GM19372 (cell line): ENCODE results near the gene SOX6.
"Not testable (repeated sequence)": the region's sequence is repeated elsewhere in the genome, so short reads cannot be mapped to it uniquely, and the experiment has no call there.

ENCODE experiments used
- ATAC-seq: cut with Tn5 transposase; IDR thresholded peaks from one replicate; pipeline ENCODE4 v1.9.1; 2021; ENCODE audit warnings: mild to moderate bottlenecking, low read depth, moderate library complexity; ENCODE audit not compliant: unreplicated experiment

Gene SOX6

GRCh38 chr11:16078936-16079335, 277.4 kb downstream of the SOX6 start:
- ATAC-seq = no peak

GRCh38 chr11:16070573-16070972, 285.8 kb downstream of the SOX6 start:
- ATAC-seq = no peak

GRCh38 chr11:16067268-16067667, 289.1 kb downstream of the SOX6 start:
- not testable (repeated sequence) for ATAC-seq

GRCh38 chr11:16059332-16059731, 297.0 kb downstream of the SOX6 start:
- no peak for ATAC-seq

- ATAC-seq = no peak
Measured at GRCh38 chr11:16058671-16059070, 297.7 kb downstream of the SOX6 start.

GRCh38 chr11:16052750-16053149, 303.6 kb downstream of the SOX6 start:
- ATAC-seq = no peak

- no peak for ATAC-seq
Measured at GRCh38 chr11:16049611-16050010, 306.7 kb downstream of the SOX6 start.

- ATAC-seq = no peak
Measured at GRCh38 chr11:16047073-16047472, 309.3 kb downstream of the SOX6 start.

GRCh38 chr11:16043617-16044016, 312.7 kb downstream of the SOX6 start:
- no peak for ATAC-seq

- no peak for ATAC-seq
Measured at GRCh38 chr11:16041207-16041606, 315.1 kb downstream of the SOX6 start.

GRCh38 chr11:16040151-16040550, 316.2 kb downstream of the SOX6 start:
- ATAC-seq = no peak

GRCh38 chr11:16037179-16037578, 319.2 kb downstream of the SOX6 start:
- no peak for ATAC-seq

GRCh38 chr11:16036218-16036617, 320.1 kb downstream of the SOX6 start:
- ATAC-seq = no peak

GRCh38 chr11:16034074-16034473, 322.3 kb downstream of the SOX6 start:
- ATAC-seq = no peak

- no peak for ATAC-seq
Measured at GRCh38 chr11:16032974-16033373, 323.4 kb downstream of the SOX6 start.

- no peak for ATAC-seq
Measured at GRCh38 chr11:16031210-16031609, 325.1 kb downstream of the SOX6 start.

GRCh38 chr11:16030664-16031063, 325.7 kb downstream of the SOX6 start:
- ATAC-seq = no peak

- not testable (repeated sequence) for ATAC-seq
Measured at GRCh38 chr11:16029151-16029550, 327.2 kb downstream of the SOX6 start.

GRCh38 chr11:16028419-16028818, 327.9 kb downstream of the SOX6 start:
- ATAC-seq = no peak

- ATAC-seq = no peak
Measured at GRCh38 chr11:16027621-16028020, 328.7 kb downstream of the SOX6 start.

- ATAC-seq = no peak
Measured at GRCh38 chr11:16026849-16027248, 329.5 kb downstream of the SOX6 start.

- no peak for ATAC-seq
Measured at GRCh38 chr11:16018931-16019330, 337.4 kb downstream of the SOX6 start.

GRCh38 chr11:16016468-16016829, 339.9 kb downstream of the SOX6 start:
- ATAC-seq = no peak
